Breast epithelium (tissue), 3 donors: ENCODE data around the gene HSPA1B.

ENCODE experiments used
- CTCF ChIP-seq, 3 donors: fragments of 450-650 bp; IDR thresholded peaks; one replicate each; pipeline ENCODE4 v1.5.1; 2016 to 2017; ENCODE audit warnings: antibody characterized with exemption in 3 of 3, mild to moderate bottlenecking in 3 of 3, moderate library complexity in 3 of 3
- POLR2A ChIP-seq: fragments of 450-650 bp; IDR thresholded peaks from one replicate; pipeline ENCODE4 v1.6.1; 2016; ENCODE audit warnings: antibody characterized with exemption, mild to moderate bottlenecking, moderate library complexity

DNA sequence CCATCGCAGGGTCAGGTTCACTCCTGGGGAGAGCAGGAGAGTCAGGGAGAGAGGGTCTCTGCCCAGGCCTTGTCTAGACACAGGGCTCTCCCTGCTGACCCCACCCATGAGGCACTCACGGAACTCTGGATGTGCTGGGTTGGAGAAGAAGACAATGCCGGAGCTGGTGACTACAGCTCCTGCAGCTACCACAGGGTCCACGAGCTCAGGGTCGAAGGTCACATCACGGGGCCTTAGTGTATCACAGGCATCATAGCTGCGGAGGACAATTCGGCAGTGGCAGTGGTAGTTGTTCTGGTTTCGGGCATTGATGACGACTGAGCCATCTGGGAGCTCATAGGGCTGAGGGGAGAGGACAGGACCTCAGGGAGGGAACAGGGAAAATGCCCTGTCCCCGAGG, 32.4 kb downstream of the HSPA1B start:
- TF ChIP-seq CTCF (IDR thresholded peaks at IDR 0.05) (no peak), POLR2A (no peak)
